HG03175 (cell line): Measurements from ENCODE around the gene OGFOD1.

Experiments used
- ATAC-seq: cut with Tn5 transposase; IDR thresholded peaks from one replicate; pipeline ENCODE4 v1.9.1; 2021; ENCODE audit warnings: mild to moderate bottlenecking, moderate library complexity; ENCODE audit not compliant: unreplicated experiment

Gene OGFOD1

DNA sequence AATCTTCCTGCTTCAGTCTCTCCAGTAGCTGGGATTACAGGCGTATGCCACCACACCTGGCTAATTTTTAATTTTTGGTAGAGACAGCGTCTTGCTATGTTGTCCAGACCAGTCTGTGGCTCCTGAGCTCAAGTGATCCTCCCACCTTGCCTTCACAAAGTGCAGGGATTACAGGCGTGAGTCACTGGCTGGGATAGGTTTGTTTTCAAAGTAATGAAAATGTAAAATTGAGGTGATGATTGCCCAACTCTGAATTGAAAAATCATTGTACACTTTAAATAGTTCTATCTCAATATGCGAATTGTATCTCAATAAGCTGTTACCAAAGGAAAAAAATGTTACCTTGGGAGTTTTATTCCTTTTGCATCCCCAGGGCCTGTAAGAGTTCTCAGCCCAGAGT is 24.8 kb upstream of the OGFOD1 start:
- no peak for ATAC-seq

DNA sequence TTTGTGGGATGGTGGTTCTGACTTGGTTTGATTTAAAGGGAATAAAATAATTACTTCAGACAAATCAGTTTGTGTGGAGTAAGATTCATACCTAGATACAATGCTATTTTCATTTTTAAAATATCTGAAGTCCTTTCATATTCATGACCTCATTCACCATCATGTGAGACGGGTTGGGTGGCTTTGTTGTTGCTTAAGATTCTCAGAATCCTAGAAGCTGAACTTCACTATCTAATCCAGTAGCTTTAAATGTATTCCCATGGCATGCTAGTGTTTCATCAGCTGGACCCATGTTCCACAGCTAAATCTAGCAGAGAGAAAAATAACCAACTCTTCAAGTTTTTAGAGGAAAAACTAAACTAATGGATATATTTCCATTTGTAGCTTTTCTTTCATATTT is 23.3 kb upstream of the OGFOD1 start:
- ATAC-seq = no peak

DNA sequence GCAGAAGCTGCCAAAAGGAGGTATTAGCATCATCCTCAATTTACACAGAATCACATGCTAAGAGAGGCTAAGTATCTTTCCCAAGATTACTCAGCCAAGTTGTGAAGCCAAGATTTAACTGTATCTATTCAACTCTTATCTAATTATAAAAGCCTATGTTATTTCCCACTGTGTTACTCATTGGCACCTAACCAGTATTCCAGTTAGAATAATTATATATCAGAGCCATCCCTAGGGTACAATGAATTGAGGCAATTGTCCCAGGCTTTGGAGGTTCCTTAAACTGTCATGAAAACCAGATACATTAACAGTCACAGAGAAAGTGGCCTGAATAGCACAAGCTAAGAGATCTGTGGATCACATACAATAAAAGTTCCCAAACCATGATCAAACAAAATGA is 15.1 kb upstream of the OGFOD1 start:
- ATAC-seq = no peak

GRCh38 chr16:56438038-56438437 is 13.3 kb upstream of the OGFOD1 start:
- no peak for ATAC-seq

DNA sequence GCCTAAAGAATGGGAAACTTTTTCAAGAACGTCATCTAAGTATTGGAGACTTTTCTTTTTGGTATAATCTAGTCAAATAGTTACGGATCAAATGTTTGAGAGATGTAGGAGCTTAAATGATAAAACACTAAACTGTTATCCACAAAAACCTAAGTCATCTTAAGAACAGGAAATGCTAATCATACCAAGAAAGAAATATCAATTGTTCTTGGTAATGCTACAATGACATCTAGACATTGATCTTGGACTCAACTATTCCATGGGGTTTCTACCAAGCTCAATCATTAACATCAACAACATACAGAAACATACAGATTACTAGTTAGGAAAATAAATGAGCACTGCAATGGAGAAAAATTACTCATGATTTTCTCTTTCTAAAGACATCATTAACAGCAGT is 4.1 kb upstream of the OGFOD1 start:
- ATAC-seq = no peak

- ATAC-seq = no peak
Measured at GRCh38 chr16:56448005-56448404, 3.3 kb upstream of the OGFOD1 start.

DNA sequence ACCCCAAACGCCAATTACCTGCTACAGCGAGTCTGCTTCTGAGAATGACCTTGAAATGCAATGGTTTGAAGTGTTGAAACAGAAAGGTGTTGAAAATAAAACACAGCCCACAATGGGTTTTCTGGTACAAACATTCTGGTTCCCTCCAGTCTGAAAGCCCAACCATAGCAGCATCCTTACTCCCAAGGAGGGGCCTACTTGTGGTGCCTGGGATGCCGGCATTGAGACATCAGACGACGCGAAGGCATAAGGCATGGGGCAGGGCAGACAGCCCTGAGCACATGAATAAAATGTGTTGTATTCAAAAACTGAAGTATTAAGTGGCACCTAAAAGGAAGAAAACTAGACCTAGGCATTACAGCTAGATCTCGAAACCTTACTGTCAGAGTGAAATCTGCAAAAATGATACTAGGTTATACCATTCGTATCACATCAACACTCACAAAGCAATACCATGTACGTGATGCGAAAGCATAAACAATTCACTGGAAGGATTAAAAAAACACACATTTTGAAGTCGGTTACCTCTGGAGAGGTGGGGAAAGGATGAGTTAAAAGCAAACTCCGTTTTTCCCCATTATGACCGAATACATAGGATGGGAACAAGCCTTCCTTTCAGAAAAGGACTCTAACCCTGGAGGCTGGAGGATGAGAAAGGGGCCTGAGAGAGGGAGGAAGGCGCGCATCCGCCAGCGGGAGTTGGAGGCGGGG is 924 bp upstream of the OGFOD1 start:
- ATAC-seq = peak; percentile 26

GRCh38 chr16:56451753-56452689 is 667 bp downstream of the OGFOD1 start:
- ATAC-seq = peak; percentile 43

- no peak for ATAC-seq
Measured at GRCh38 chr16:56457927-56458470, 6.6 kb downstream of the OGFOD1 start.

- ATAC-seq = no peak
Measured at GRCh38 chr16:56460101-56460500, 8.7 kb downstream of the OGFOD1 start.

GRCh38 chr16:56462064-56462796 is 10.9 kb downstream of the OGFOD1 start:
- no peak for ATAC-seq

- ATAC-seq = no peak
Measured at GRCh38 chr16:56463153-56463552, 11.8 kb downstream of the OGFOD1 start.

DNA sequence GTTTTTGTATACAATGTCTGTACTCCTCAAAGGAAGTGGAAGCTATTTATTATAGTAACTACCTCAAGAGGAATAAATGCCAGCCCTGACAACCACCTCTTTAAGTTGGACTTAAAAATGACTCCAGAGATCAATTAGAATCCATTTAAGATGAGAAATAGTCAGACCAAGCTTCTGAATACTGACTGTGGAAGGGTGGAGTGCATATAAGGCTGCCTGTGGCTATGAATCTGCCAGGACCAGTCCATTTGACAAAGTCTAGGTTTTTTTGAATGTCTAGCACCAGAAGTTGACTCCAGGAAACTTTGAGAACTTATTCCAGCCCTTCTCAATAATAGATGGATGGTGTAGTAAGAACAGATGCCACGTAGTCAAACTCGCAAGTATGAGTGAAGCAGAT is 15.0 kb downstream of the OGFOD1 start:
- no peak for ATAC-seq

GRCh38 chr16:56468800-56469199 is 17.4 kb downstream of the OGFOD1 start:
- ATAC-seq = no peak

DNA sequence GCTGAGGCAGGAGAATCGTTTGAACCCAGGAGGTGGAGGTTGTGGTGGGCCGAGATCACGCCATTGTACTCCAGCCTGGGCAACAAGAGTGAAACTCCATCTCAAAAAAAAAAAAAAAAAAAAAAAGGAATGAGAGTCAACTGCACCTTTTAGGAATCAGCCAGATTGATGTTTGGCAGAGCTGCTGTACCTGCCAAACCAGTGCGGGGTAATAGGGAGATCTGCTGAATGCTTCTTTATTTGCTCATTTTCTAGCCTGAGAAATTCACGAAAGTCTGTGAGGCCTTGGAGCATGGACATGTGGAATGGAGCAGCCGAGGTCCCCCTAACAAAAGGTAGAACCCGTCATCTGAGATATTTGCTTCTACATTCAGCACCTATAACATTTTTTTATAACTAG is 18.4 kb downstream of the OGFOD1 start:
- no peak for ATAC-seq

DNA sequence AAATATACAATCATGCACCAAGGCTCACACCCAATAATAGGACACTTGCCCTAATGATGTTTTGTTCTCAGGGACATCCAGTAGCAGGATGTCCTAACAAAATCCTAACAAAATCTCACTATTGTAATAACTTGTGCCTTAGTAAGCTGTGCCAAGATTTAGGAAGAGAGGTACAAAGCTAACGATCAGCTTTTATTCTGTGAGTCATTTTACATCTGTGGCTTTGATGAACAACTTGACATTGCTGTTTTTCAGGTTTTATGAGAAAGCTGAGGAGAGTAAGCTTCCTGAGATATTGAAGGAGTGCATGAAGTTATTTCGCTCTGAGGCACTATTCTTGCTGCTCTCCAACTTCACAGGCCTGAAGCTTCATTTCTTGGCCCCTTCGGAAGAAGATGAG is 18.9 kb downstream of the OGFOD1 start:
- no peak for ATAC-seq

- ATAC-seq = no peak
Measured at GRCh38 chr16:56470666-56471065, 19.3 kb downstream of the OGFOD1 start.

- no peak for ATAC-seq
Measured at GRCh38 chr16:56475201-56475600, 23.8 kb downstream of the OGFOD1 start.

GRCh38 chr16:56477096-56477878 is 25.9 kb downstream of the OGFOD1 start:
- no peak for ATAC-seq

- no peak for ATAC-seq
Measured at GRCh38 chr16:56478281-56479049, 27.1 kb downstream of the OGFOD1 start.
